HG03575 (cell line): Measurements from ENCODE around the gene NT5DC1.

Experiments used
- ATAC-seq: cut with Tn5 transposase; IDR thresholded peaks from one replicate; pipeline ENCODE4 v1.9.1; 2021; ENCODE audit not compliant: unreplicated experiment, insufficient number of reproducible peaks, low FRiP score; ENCODE audit errors: extremely low read depth

Gene NT5DC1

GRCh38 chr6:116255246-116255800 is 154.7 kb downstream of the NT5DC1 start:
- ATAC-seq = no peak

GRCh38 chr6:116256694-116257093 is 156.0 kb downstream of the NT5DC1 start:
- ATAC-seq = no peak

GRCh38 chr6:116258520-116258919 is 157.9 kb downstream of the NT5DC1 start:
- ATAC-seq = no peak

- ATAC-seq = no peak
Observed at GRCh38 chr6:116263353-116263752, 162.7 kb downstream of the NT5DC1 start.

- ATAC-seq = no peak
Observed at GRCh38 chr6:116265041-116265829, 164.6 kb downstream of the NT5DC1 start.

GRCh38 chr6:116266803-116267202 is 166.2 kb downstream of the NT5DC1 start:
- ATAC-seq = no peak

GRCh38 chr6:116267836-116268588 is 167.4 kb downstream of the NT5DC1 start:
- ATAC-seq = no peak

GRCh38 chr6:116268589-116269293 is 168.1 kb downstream of the NT5DC1 start:
- peak; percentile 83 for ATAC-seq

GRCh38 chr6:116271149-116271708 is 170.6 kb downstream of the NT5DC1 start:
- ATAC-seq = no peak

- no peak for ATAC-seq
Observed at GRCh38 chr6:116277124-116277523, 176.5 kb downstream of the NT5DC1 start.

GRCh38 chr6:116278481-116278829 is 177.8 kb downstream of the NT5DC1 start:
- ATAC-seq = no peak

GRCh38 chr6:116278854-116279231 is 178.2 kb downstream of the NT5DC1 start:
- ATAC-seq = no peak

GRCh38 chr6:116279232-116280160 is 178.8 kb downstream of the NT5DC1 start, which contains the start of gene TSPYL1:
Gene TSPYL1, minus strand, starts transcription at chr6:116279930. Its CDS starts 100 bp downstream, at chr6:116279830.
- peak; percentile 82 for ATAC-seq

GRCh38 chr6:116280161-116280932 is 179.7 kb downstream of the NT5DC1 start:
- no peak for ATAC-seq

- no peak for ATAC-seq
Observed at GRCh38 chr6:116280933-116281316, 180.3 kb downstream of the NT5DC1 start.

GRCh38 chr6:116282698-116283097 is 182.0 kb downstream of the NT5DC1 start:
- no peak for ATAC-seq

- ATAC-seq = no peak
Observed at GRCh38 chr6:116283191-116283590, 182.5 kb downstream of the NT5DC1 start.
